Natural killer cell (primary cell): ENCODE data around the gene ZNF326. TPM values are rescaled to one million over a fixed set of nuclear protein-coding genes. Genes with fewer than 3 reads are reported as not detected.
"Not testable (repeated sequence)": the region's sequence is repeated elsewhere in the genome, so short reads cannot be mapped to it uniquely, and the experiment has no call there.

Source experiments
- ATAC-seq, 3 donors: fragments of 150-1000 bp in 2 of 3; fragments of 200-7000 bp in 1 of 3; cut with Tn5 transposase; 1 replicate in 1 of 3; 2 replicates in 2 of 3; pipeline ENCODE4 v1.10.0; 2021; ENCODE audit warnings: mild to moderate bottlenecking in 2 of 3, moderate library complexity in 2 of 3
- DNase-seq, 2 donors: peaks; one replicate each; pipeline versions ENCODE4 v3.0.0 to v3.0.0-alpha.2; 2013 to 2021; ENCODE audit warnings: mixed read lengths in 1 of 2
- H3K27ac ChIP-seq: one replicate; pipeline ENCODE4 v1.5.1; 2013; ENCODE audit warnings: mild to moderate bottlenecking, low read length
- H3K27me3 ChIP-seq: one replicate; pipeline ENCODE4 v1.6.1; 2013; ENCODE audit warnings: low read length; ENCODE audit not compliant: control insufficient read depth, insufficient read depth
- H3K36me3 ChIP-seq: one replicate; pipeline ENCODE4 v1.6.1; 2013; ENCODE audit warnings: low read length; ENCODE audit not compliant: control insufficient read depth, insufficient read depth
- H3K4me1 ChIP-seq: one replicate; pipeline ENCODE4 v1.6.1; 2013; ENCODE audit warnings: low read length; ENCODE audit not compliant: control insufficient read depth, insufficient read depth
- H3K4me3 ChIP-seq: one replicate; pipeline ENCODE4 v1.5.1; 2013; ENCODE audit warnings: low read length
- H3K9me3 ChIP-seq: one replicate; pipeline ENCODE4 v1.6.1; 2013; ENCODE audit warnings: low read length; ENCODE audit not compliant: control insufficient read depth, insufficient read depth
- H3K27ac Mint-ChIP-seq, 2 donors: one replicate each; pipeline ENCODE4 v1.8.0; 2022; ENCODE audit warnings: mild to moderate bottlenecking in 2 of 2, mixed read lengths in 2 of 2, moderate library complexity in 1 of 2
- H3K27me3 Mint-ChIP-seq, 2 donors: one replicate each; pipeline ENCODE4 v1.8.0; 2022; ENCODE audit warnings: low read depth in 2 of 2, mixed read lengths in 2 of 2
- H3K36me3 Mint-ChIP-seq: one replicate; pipeline ENCODE4 v1.8.0; 2022; ENCODE audit warnings: mixed read lengths
- H3K4me1 Mint-ChIP-seq, 2 donors: one replicate each; pipeline ENCODE4 v1.8.0; 2022; ENCODE audit warnings: mixed read lengths in 2 of 2
- H3K4me3 Mint-ChIP-seq: one replicate; pipeline ENCODE4 v1.8.0; 2022; ENCODE audit warnings: mild to moderate bottlenecking, moderate library complexity, mixed read lengths
- H3K9me3 Mint-ChIP-seq, 2 donors: one replicate each; pipeline ENCODE4 v1.8.0; 2022; ENCODE audit warnings: mixed read lengths in 2 of 2
- CTCF ChIP-seq: fragments of 200-600 bp; IDR thresholded peaks from one replicate; pipeline ENCODE4 v1.8.0; 2022; ENCODE audit warnings: antibody characterized with exemption
- WGBS: methylation state at CpG from one replicate; pipeline ENCODE4 v1.1.7; 2013; ENCODE audit warnings: missing lambda C conversion rate; ENCODE audit not compliant: insufficient coverage; 5-methylcytosine and 5-hydroxymethylcytosine counted together
- intact Hi-C: fragments of 100-400 bp; cut with micrococcal nuclease; formaldehyde crosslinking; loops from one replicate; pipeline ENCODE4 v1.14.2; 2022
- total RNA-seq, 4 donors: library from RNA; stranded (reverse); fragments of 120-200 nt in 1 of 4; gene quantifications; one replicate each; pipeline versions ENCODE4 v1.2.3 to v1.2.4, GENCODE V29; 2013 to 2022

Gene ZNF326
- total RNA-seq, 3 donors from 2014 or later (not counting 1 experiment from before 2014, with no cell fraction given): 44.4 to 49.2 (median 45.7) TPM

- WGBS: 100% methylated on average over 1 of the region's 1 CpG
- H3K27ac ChIP-seq: no peak overlapping the region
- no peaks in the 10 kb centered on the region for H3K36me3 ChIP-seq
- no peak for TF ChIP-seq CTCF
- H3K4me3 Mint-ChIP-seq: no peak overlapping the region
- no peaks in the 10 kb centered on the region for H3K9me3 Mint-ChIP-seq
- ATAC-seq (no peak), DNase-seq (no peak)
- H3K27me3 ChIP-seq: no peaks in the 10 kb centered on the region
- no peak overlapping the region for H3K27ac Mint-ChIP-seq
- H3K9me3 ChIP-seq: no peaks in the 10 kb centered on the region
- intact Hi-C loops: no loop called here
- no peak overlapping the region for H3K4me3 ChIP-seq
- no peaks in the 10 kb centered on the region for H3K36me3 Mint-ChIP-seq
- H3K4me1 Mint-ChIP-seq: no peaks in the 10 kb centered on the region
- H3K27me3 Mint-ChIP-seq: peaks cover 0 to 2% of the 10 kb centered on the region in 2 donors
- H3K4me1 ChIP-seq: no peaks in the 10 kb centered on the region
These were observed 16.2 kb upstream of the ZNF326 start for GRCh38 chr1:89978755-89979154.

- no peak overlapping the region for H3K27ac Mint-ChIP-seq
- peaks cover 0 to 2% of the 10 kb centered on the region in 2 donors for H3K27me3 Mint-ChIP-seq
- no peaks in the 10 kb centered on the region for H3K4me1 Mint-ChIP-seq
- no peaks in the 10 kb centered on the region for H3K36me3 ChIP-seq
- no peak overlapping the region for H3K4me3 ChIP-seq
- no peak overlapping the region for H3K27ac ChIP-seq
- ATAC-seq (no peak), DNase-seq (no peak)
- intact Hi-C loops: loop anchor here (10.0 kb wide), 1 partner anchor 346 kb away; the partner anchor contains the start of gene LRRC8C
- no peaks in the 10 kb centered on the region for H3K36me3 Mint-ChIP-seq
- no peaks in the 10 kb centered on the region for H3K9me3 ChIP-seq
- 93% methylated on average over 4 of the region's 4 CpGs for WGBS
- H3K27me3 ChIP-seq: no peaks in the 10 kb centered on the region
- TF ChIP-seq CTCF: no peak
- no peaks in the 10 kb centered on the region for H3K9me3 Mint-ChIP-seq
- H3K4me3 Mint-ChIP-seq: no peak overlapping the region
- no peaks in the 10 kb centered on the region for H3K4me1 ChIP-seq
These were observed 14.3 kb upstream of the ZNF326 start for GRCh38 chr1:89980605-89981004.

- H3K36me3 ChIP-seq, H3K4me3 Mint-ChIP-seq, H3K27ac ChIP-seq, DNase-seq, H3K27me3 Mint-ChIP-seq, H3K27ac Mint-ChIP-seq, ATAC-seq, H3K9me3 Mint-ChIP-seq, H3K36me3 Mint-ChIP-seq, H3K4me1 ChIP-seq, H3K4me3 ChIP-seq, H3K4me1 Mint-ChIP-seq, H3K27me3 ChIP-seq, H3K9me3 ChIP-seq: not testable (repeated sequence)
- 100% methylated on average over 1 of the region's 2 CpGs for whole genome bisulfite sequencing
- intact Hi-C loops: loop anchor here (10.0 kb wide), 1 partner anchor 348 kb away; the partner anchor contains the start of gene LRRC8C
These were observed 12.1 kb upstream of the ZNF326 start for GRCh38 chr1:89982846-89983245.

GRCh38 chr1:89984564-89985116 lies 10.3 kb upstream of the ZNF326 start:
- not testable (repeated sequence) for DNase-seq, H3K36me3 Mint-ChIP-seq, H3K4me3 Mint-ChIP-seq, H3K9me3 Mint-ChIP-seq, H3K4me1 Mint-ChIP-seq, H3K9me3 ChIP-seq, H3K4me1 ChIP-seq, ATAC-seq, H3K27ac Mint-ChIP-seq, H3K36me3 ChIP-seq, H3K27ac ChIP-seq, H3K4me3 ChIP-seq, H3K27me3 Mint-ChIP-seq, H3K27me3 ChIP-seq
- intact Hi-C loops: loop anchor here (10.0 kb wide), 1 partner anchor 350 kb away; the partner anchor contains the start of gene LRRC8C
- WGBS: 96% methylated on average over 31 of the region's 33 CpGs
